Measurements from ENCODE around the gene PSMD9. TPM values are rescaled to one million over a fixed set of nuclear protein-coding genes. Genes with fewer than 3 reads are reported as not detected.
"Not testable (repeated sequence)": the region's sequence is repeated elsewhere in the genome, so short reads cannot be mapped to it uniquely, and the experiment has no call there.

Gene PSMD9
- total RNA-seq, 4 donors from 2014 or later = 40.5 to 73.1 (median 57.2) TPM

- TF ChIP-seq CTCF (IDR thresholded peaks at IDR 0.05) = no peak
- DNase-seq (ENCODE audit: low spot score) (no peak), ATAC-seq (ENCODE audit: low FRiP score) (peak; percentile 25)
Measured at GRCh38 chr12:121925358-121925695, 36.7 kb downstream of the PSMD9 start.

- no peak for TF ChIP-seq CTCF (IDR thresholded peaks at IDR 0.05)
- DNase-seq (ENCODE audit: low spot score) (no peak), ATAC-seq (ENCODE audit: low FRiP score) (no peak)
Measured at GRCh38 chr12:121926874-121927706, 38.5 kb downstream of the PSMD9 start.

- no peak for TF ChIP-seq CTCF (IDR thresholded peaks at IDR 0.05)
- DNase-seq (ENCODE audit: low spot score) (no peak), ATAC-seq (ENCODE audit: low FRiP score) (no peak)
Measured at GRCh38 chr12:121927813-121928212, 39.2 kb downstream of the PSMD9 start.

- not testable (repeated sequence) for DNase-seq (ENCODE audit: low spot score); ATAC-seq (ENCODE audit: low FRiP score)
Measured at GRCh38 chr12:121929545-121929944, 41.0 kb downstream of the PSMD9 start.

- DNase-seq (ENCODE audit: low spot score) = no peak
- TF ChIP-seq CTCF (IDR thresholded peaks at IDR 0.05) = no peak
- no peak for ATAC-seq (ENCODE audit: low FRiP score)
Measured at GRCh38 chr12:121930862-121931261, 42.3 kb downstream of the PSMD9 start.

GRCh38 chr12:121932176-121932536 lies 43.6 kb downstream of the PSMD9 start:
- no peak for TF ChIP-seq CTCF (IDR thresholded peaks at IDR 0.05)
- ATAC-seq (ENCODE audit: low FRiP score) = no peak
- no peak for DNase-seq (ENCODE audit: low spot score)

- ATAC-seq (ENCODE audit: low FRiP score) (no peak), DNase-seq (ENCODE audit: low spot score) (no peak)
- TF ChIP-seq CTCF (IDR thresholded peaks at IDR 0.05) = no peak
Measured at GRCh38 chr12:121932914-121933521, 44.4 kb downstream of the PSMD9 start.

Data from omental fat pad (tissue), 4 donors.